Lower leg skin (tissue), 3 donors: ENCODE data around the gene THSD4.

Source experiments
- POLR2A ChIP-seq, 2 donors: fragments of 450-650 bp; IDR thresholded peaks; one replicate each; pipeline ENCODE4 v1.6.1; 2016 to 2017; ENCODE audit warnings: antibody characterized with exemption in 2 of 2, mild to moderate bottlenecking in 1 of 2, moderate library complexity in 1 of 2
- TF ChIP-seq, protein P1 (sequence below), 3 donors: fragments of 450-650 bp; IDR thresholded peaks; one replicate each; pipeline ENCODE4 v1.5.1; 2016; ENCODE audit warnings: antibody characterized with exemption in 3 of 3, mild to moderate bottlenecking in 3 of 3, moderate library complexity in 2 of 3

DNA sequence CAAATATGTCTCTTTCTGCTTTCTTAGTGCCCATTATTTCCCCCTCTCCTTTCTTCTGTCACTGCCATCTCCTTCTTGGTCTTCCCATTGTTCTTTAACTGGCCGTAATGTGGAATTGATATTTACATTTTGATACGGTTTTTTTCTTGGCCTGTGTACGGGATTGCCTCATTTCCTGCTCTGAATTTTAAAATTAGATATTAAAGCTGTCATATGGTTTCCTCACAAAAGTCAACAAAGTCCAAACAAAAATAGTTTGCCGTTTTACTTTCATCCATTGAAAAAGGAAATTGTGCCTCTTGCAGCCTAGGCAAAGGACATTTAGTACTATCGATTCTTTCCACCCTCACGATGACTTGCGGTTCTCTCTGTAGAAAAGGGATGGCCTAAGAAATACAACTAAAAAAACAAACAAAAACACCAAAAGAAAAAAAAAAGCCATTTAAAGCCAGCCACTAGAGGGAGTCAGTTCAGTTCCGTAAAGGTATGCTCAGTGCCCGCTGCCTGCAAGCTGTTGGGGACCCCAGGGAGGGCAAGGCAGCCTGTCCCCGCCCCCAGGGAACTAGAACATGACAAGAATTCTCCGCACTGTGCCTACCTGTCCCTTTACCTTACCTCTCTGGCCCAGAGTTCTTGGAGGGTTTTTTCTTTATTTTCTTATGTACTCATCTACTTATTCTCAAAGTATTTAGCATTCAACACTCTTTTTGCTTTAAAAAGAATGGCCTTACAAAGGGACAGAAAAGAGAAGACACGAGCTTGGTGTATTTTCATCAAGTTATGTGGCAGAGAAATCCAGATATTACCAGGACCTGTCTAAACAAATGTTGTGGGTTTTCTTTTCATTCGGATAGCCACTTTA lies 665.1 kb downstream of the THSD4 start:
- TF ChIP-seq, protein P1, sequence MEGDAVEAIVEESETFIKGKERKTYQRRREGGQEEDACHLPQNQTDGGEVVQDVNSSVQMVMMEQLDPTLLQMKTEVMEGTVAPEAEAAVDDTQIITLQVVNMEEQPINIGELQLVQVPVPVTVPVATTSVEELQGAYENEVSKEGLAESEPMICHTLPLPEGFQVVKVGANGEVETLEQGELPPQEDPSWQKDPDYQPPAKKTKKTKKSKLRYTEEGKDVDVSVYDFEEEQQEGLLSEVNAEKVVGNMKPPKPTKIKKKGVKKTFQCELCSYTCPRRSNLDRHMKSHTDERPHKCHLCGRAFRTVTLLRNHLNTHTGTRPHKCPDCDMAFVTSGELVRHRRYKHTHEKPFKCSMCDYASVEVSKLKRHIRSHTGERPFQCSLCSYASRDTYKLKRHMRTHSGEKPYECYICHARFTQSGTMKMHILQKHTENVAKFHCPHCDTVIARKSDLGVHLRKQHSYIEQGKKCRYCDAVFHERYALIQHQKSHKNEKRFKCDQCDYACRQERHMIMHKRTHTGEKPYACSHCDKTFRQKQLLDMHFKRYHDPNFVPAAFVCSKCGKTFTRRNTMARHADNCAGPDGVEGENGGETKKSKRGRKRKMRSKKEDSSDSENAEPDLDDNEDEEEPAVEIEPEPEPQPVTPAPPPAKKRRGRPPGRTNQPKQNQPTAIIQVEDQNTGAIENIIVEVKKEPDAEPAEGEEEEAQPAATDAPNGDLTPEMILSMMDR (IDR thresholded peaks at IDR 0.05), result no peak
- no peak for TF ChIP-seq POLR2A (IDR thresholded peaks at IDR 0.05)
